Thyroid gland (tissue), 4 donors: Measurements from ENCODE around the gene RASGRP2. TPM values are rescaled to one million over a fixed set of nuclear protein-coding genes. Genes with fewer than 3 reads are reported as not detected.
A peak's percentile ranks its signal among the peaks of the same experiment; 100 is the strongest.

Experiments used
- DNase-seq, 2 donors: peaks; one replicate each; pipeline ENCODE4 v3.0.0-alpha.2; 2019
- H3K27ac ChIP-seq, 3 donors: fragments of 200-600 bp; sonication (generic); 1 replicate in 2 of 3; 2 replicates in 1 of 3; pipeline ENCODE4 v1.5.1; 2016 to 2019; ENCODE audit warnings: mild to moderate bottlenecking in 1 of 3, moderate library complexity in 1 of 3
- H3K27me3 ChIP-seq: fragments of 200-600 bp; sonication (generic); one replicate; pipeline ENCODE4 v1.5.1; 2019
- H3K36me3 ChIP-seq, 2 donors: fragments of 200-600 bp; sonication (generic); one replicate each; pipeline ENCODE4 v1.5.1; 2016 to 2019
- H3K4me1 ChIP-seq, 2 donors: fragments of 200-600 bp; sonication (generic); one replicate each; pipeline ENCODE4 v1.5.1; 2017 to 2019
- H3K4me3 ChIP-seq, 3 donors: fragments of 200-600 bp; sonication (generic); replicated peaks in 1 of 3; 1 replicate in 2 of 3; 2 replicates in 1 of 3; pipeline ENCODE4 v1.5.1; 2016; ENCODE audit warnings: mild to moderate bottlenecking in 1 of 3
- H3K9me3 ChIP-seq: fragments of 200-600 bp; sonication (generic); one replicate; pipeline ENCODE4 v1.5.1; 2017
- CTCF ChIP-seq, 6 experiments: fragments of 200-600 bp in 3 of 6; fragments of 450-650 bp in 3 of 6; sonication (generic) in 3 of 6; IDR thresholded peaks; one replicate each; pipeline ENCODE4 v1.5.1; 2016 to 2019; ENCODE audit warnings: antibody characterized with exemption in 6 of 6, mild to moderate bottlenecking in 2 of 6, inconsistent platforms in 1 of 6, moderate library complexity in 1 of 6
- POLR2A ChIP-seq, 2 donors: fragments of 450-650 bp; IDR thresholded peaks; one replicate each; pipeline ENCODE4 v1.6.1; 2017; ENCODE audit warnings: antibody characterized with exemption in 2 of 2, mild to moderate bottlenecking in 2 of 2, moderate library complexity in 1 of 2
- WGBS, 2 donors: methylation state at CpG; one replicate each; pipeline ENCODE4 v1.1.5; 2017; 5-methylcytosine and 5-hydroxymethylcytosine counted together
- intact Hi-C: fragments of 100-400 bp; cut with DNase I; formaldehyde crosslinking; loops from one replicate; pipeline ENCODE4 v1.15.1; 2023
- total RNA-seq, 4 donors: library from RNA; depleted of rRNA; stranded (reverse); fragments of >200 nt; gene quantifications; one replicate each; pipeline ENCODE4 v1.2.3, GENCODE V29; 2016

The RASGRP2 gene
- total RNA-seq, 4 donors from 2014 or later, result 2.8 to 8.9 (median 6.6) TPM

GRCh38 chr11:64745189-64745520, 1.2 kb upstream of the RASGRP2 start:
- peak overlapping the region in 1 of 3 donors; percentile 40 for H3K4me3 ChIP-seq
- WGBS, 2 donors, result 2 to 8% methylated on average over 14 to 19 of the region's 20 CpGs
- H3K27ac ChIP-seq, result peak overlapping the region; percentile 29 to 83 (median 72)
- peaks cover 27% of the 10 kb centered on the region for H3K27me3 ChIP-seq
- peak; percentile 50 to 54 for DNase-seq
- intact Hi-C loops, result no loop called here
- no peak for TF ChIP-seq POLR2A (IDR thresholded peaks at IDR 0.05)
- TF ChIP-seq CTCF (IDR thresholded peaks at IDR 0.05), result no peak
- no peaks in the 10 kb centered on the region for H3K9me3 ChIP-seq
- peaks cover 32 to 54% of the 10 kb centered on the region in 2 donors for H3K4me1 ChIP-seq
- no peaks in the 10 kb centered on the region for H3K36me3 ChIP-seq

GRCh38 chr11:64744544-64745188, 724 bp upstream of the RASGRP2 start:
- H3K27me3 ChIP-seq, result peaks cover 27% of the 10 kb centered on the region
- TF ChIP-seq CTCF (IDR thresholded peaks at IDR 0.05) (no peak), POLR2A (IDR thresholded peaks at IDR 0.05) (no peak)

GRCh38 chr11:64742889-64743590, 902 bp downstream of the RASGRP2 start:
- 0 to 2% methylated on average over 5 to 7 of the region's 58 CpGs for WGBS, 2 donors

More at GRCh38 chr11:64744544-64745188, 724 bp upstream of the RASGRP2 start:
- Histone ChIP-seq H3K27ac (peak overlapping the region; percentile 29 to 83 (median 72)), H3K36me3 (no peaks in the 10 kb centered on the region), H3K4me3 (peak overlapping the region in 1 of 3 donors; percentile 40), H3K4me1 (peaks cover 32 to 54% of the 10 kb centered on the region in 2 donors), H3K9me3 (no peaks in the 10 kb centered on the region)
- intact Hi-C loops, result no loop called here
- no peak for DNase-seq
- WGBS, 2 donors, result 0% methylated on average over 10 of the region's 89 CpGs; no CpG with 5 or more reads in 1 of the 2 donors

GRCh38 chr11:64742087-64742888, 1.7 kb downstream of the RASGRP2 start:
- no peaks in the 10 kb centered on the region for H3K9me3 ChIP-seq
- peaks cover 27% of the 10 kb centered on the region for H3K27me3 ChIP-seq
- intact Hi-C loops, result no loop called here
- TF ChIP-seq CTCF (IDR thresholded peaks at IDR 0.05), result no peak
- no peak for TF ChIP-seq POLR2A (IDR thresholded peaks at IDR 0.05)
- no peaks in the 10 kb centered on the region for H3K36me3 ChIP-seq
- peak overlapping the region in 2 of 3 donors; percentile 57 to 60 for H3K27ac ChIP-seq
- peaks cover 29 to 51% of the 10 kb centered on the region in 2 donors for H3K4me1 ChIP-seq
- H3K4me3 ChIP-seq, result peak overlapping the region in 1 of 3 donors; percentile 40
- WGBS, 2 donors, result 11 to 22% methylated on average over 25 to 39 of the region's 54 CpGs
- DNase-seq, result no peak

More at GRCh38 chr11:64742889-64743590, 902 bp downstream of the RASGRP2 start:
- intact Hi-C loops, result no loop called here
- peaks cover 27% of the 10 kb centered on the region for H3K27me3 ChIP-seq
- no peaks in the 10 kb centered on the region for H3K9me3 ChIP-seq
- TF ChIP-seq POLR2A (IDR thresholded peaks at IDR 0.05), result no peak
- TF ChIP-seq CTCF (IDR thresholded peaks at IDR 0.05), result peak in 5 of 6 experiments; percentile 48 to 70 (median 52)
- DNase-seq, result peak; percentile 42 to 50
- H3K36me3 ChIP-seq, result no peaks in the 10 kb centered on the region
- H3K4me3 ChIP-seq, result peak overlapping the region in 1 of 3 donors; percentile 40
- H3K4me1 ChIP-seq, result peaks cover 32 to 54% of the 10 kb centered on the region in 2 donors
- peak overlapping the region in 2 of 3 donors; percentile 57 to 60 for H3K27ac ChIP-seq
